H1 (cell line): ENCODE results near the gene FGF18. TPM values are rescaled to one million over a fixed set of nuclear protein-coding genes. Genes with fewer than 3 reads are reported as not detected.
A peak's percentile ranks its signal among the peaks of the same experiment; 100 is the strongest.

ENCODE experiments used
- CTCF ChIA-PET: fragments of 300-600 bp; sonication (Branson Sonifier 250); formaldehyde crosslinking; loops from one replicate; lab custom pipeline; 2021; ENCODE audit not compliant: partially characterized antibody; lab: Charles Lee
- POLR2A ChIA-PET: fragments of 300-600 bp; sonication (Branson Sonifier 250); formaldehyde crosslinking; loops from one replicate; lab custom pipeline; 2021; ENCODE audit warnings: inconsistent platforms; ENCODE audit not compliant: partially characterized antibody; lab: Charles Lee
- DNase-seq, 2 experiments: peaks; one replicate each; pipeline versions ENCODE4 v3.0.0 to v3.0.0-alpha.2; 2010 to 2022; ENCODE audit warnings: low spot score in 2 of 2, low read depth in 1 of 2, mixed read lengths in 1 of 2
- FAIRE-seq: peaks from 2 replicates; lab custom pipeline; 2011; peaks lifted over from hg19 to GRCh38; lab: Jason Lieb, UNC
- H2AFZ ChIP-seq: 2 replicates; pipeline ENCODE4 v1.8.1; 2012; ENCODE audit warnings: low read length, inconsistent platforms
- H2AK5ac ChIP-seq: 2 replicates; pipeline ENCODE4 v1.6.1; 2013; ENCODE audit warnings: low read depth, low read length
- H2BK120ac ChIP-seq: replicated peaks from 2 replicates; pipeline ENCODE3; 2013; ENCODE audit warnings: low read depth, low read length, inconsistent platforms
- H2BK12ac ChIP-seq: 2 replicates; pipeline ENCODE4 v1.6.1; 2013; ENCODE audit warnings: low read depth, low read length
- H2BK15ac ChIP-seq: 2 replicates; pipeline ENCODE4 v1.6.1; 2013; ENCODE audit warnings: low read length
- H2BK20ac ChIP-seq: 2 replicates; pipeline ENCODE4 v1.6.1; 2013; ENCODE audit warnings: low read length
- H2BK5ac ChIP-seq: 2 replicates; pipeline ENCODE4 v1.6.1; 2013; ENCODE audit warnings: low read depth, low read length
- H3K14ac ChIP-seq: 2 replicates; pipeline ENCODE4 v1.6.1; 2013; ENCODE audit warnings: inconsistent platforms; ENCODE audit not compliant: insufficient read length
- H3K18ac ChIP-seq: 2 replicates; pipeline ENCODE4 v1.6.1; 2013; ENCODE audit warnings: low read length; ENCODE audit errors: extremely low read depth
- H3K23ac ChIP-seq: 2 replicates; pipeline ENCODE4 v1.6.1; 2013; ENCODE audit warnings: inconsistent platforms; ENCODE audit not compliant: insufficient read length
- H3K23me2 ChIP-seq: 2 replicates; pipeline ENCODE4 v1.6.1; 2013; ENCODE audit warnings: low read depth, low read length
- H3K27ac ChIP-seq: 2 replicates; pipeline ENCODE4 v1.6.1; 2011; ENCODE audit warnings: low read depth, low read length, inconsistent platforms
- H3K27me3 ChIP-seq, 4 experiments: replicated peaks in 1 of 4; 1 replicate in 1 of 4; 2 replicates in 3 of 4; pipeline versions ENCODE4 v1.6.1 to v1.8.1; 2011 to 2013; ENCODE audit warnings: low read length in 3 of 4, mild to moderate bottlenecking in 3 of 4, inconsistent platforms in 2 of 4, mixed read lengths in 2 of 4, moderate library complexity in 1 of 4; ENCODE audit not compliant: control insufficient read depth in 3 of 4, insufficient read depth in 3 of 4; ENCODE audit errors: extremely low read depth in 1 of 4
- H3K36me3 ChIP-seq, 4 experiments: 2 replicates each; pipeline versions ENCODE4 v1.6.1 to v1.8.1; 2011 to 2013; ENCODE audit warnings: mild to moderate bottlenecking in 4 of 4, low read length in 3 of 4, moderate library complexity in 2 of 4, control low read depth in 1 of 4, inconsistent platforms in 1 of 4; ENCODE audit not compliant: insufficient read depth in 4 of 4, control insufficient read depth in 2 of 4
- H3K4ac ChIP-seq: replicated peaks from 2 replicates; pipeline ENCODE3; 2013; ENCODE audit warnings: low read length, low read depth, mixed read lengths, inconsistent platforms; ENCODE audit not compliant: insufficient read length
- H3K4me1 ChIP-seq, 4 experiments: replicated peaks in 1 of 4; 1 replicate in 1 of 4; 2 replicates in 3 of 4; pipeline versions ENCODE4 v1.6.1 to v1.8.1; 2011 to 2013; ENCODE audit warnings: low read length in 3 of 4, inconsistent platforms in 2 of 4, mixed read lengths in 1 of 4; ENCODE audit not compliant: insufficient read depth in 4 of 4, control insufficient read depth in 3 of 4
- H3K4me2 ChIP-seq, 2 experiments: 2 replicates each; pipeline versions ENCODE4 v1.6.1 to v1.8.1; 2011 to 2013; ENCODE audit warnings: low read depth in 2 of 2, low read length in 2 of 2, control low read depth in 1 of 2, inconsistent platforms in 1 of 2, mild to moderate bottlenecking in 1 of 2; ENCODE audit not compliant: insufficient read depth in 1 of 2
- H3K4me3 ChIP-seq, 4 experiments: fragments of 200-600, 300-600 bp in 1 of 4; sonication (generic), shearing (Covaris generic), sonication (Bioruptor Twin) in 1 of 4; 2 replicates each; pipeline versions ENCODE4 v1.5.1 to v1.8.1; 2011 to 2016; ENCODE audit warnings: low read length in 4 of 4, low read depth in 3 of 4, control low read depth in 2 of 4, inconsistent platforms in 2 of 4, mild to moderate bottlenecking in 2 of 4, mixed read lengths in 1 of 4, moderate library complexity in 1 of 4; ENCODE audit not compliant: insufficient read depth in 2 of 4; ENCODE audit errors: extremely low read depth in 1 of 4
- H3K56ac ChIP-seq: replicated peaks from 2 replicates; pipeline ENCODE3; 2013; ENCODE audit warnings: low read depth, mild to moderate bottlenecking, mixed read lengths, low read length, inconsistent platforms; ENCODE audit not compliant: insufficient read length
- H3K79me1 ChIP-seq: 2 replicates; pipeline ENCODE4 v1.6.1; 2013; ENCODE audit warnings: low read depth, low read length, control low read depth
- H3K79me2 ChIP-seq, 2 experiments: 2 replicates each; pipeline versions ENCODE4 v1.6.1 to v1.8.1; 2012 to 2013; ENCODE audit warnings: low read length in 2 of 2, mild to moderate bottlenecking in 2 of 2, inconsistent platforms in 1 of 2; ENCODE audit not compliant: insufficient read depth in 2 of 2, control insufficient read depth in 1 of 2
- H3K9ac ChIP-seq, 4 experiments: replicated peaks in 1 of 4; 1 replicate in 1 of 4; 2 replicates in 3 of 4; pipeline versions ENCODE4 v1.6.1 to v1.8.1; 2011 to 2013; ENCODE audit warnings: low read depth in 3 of 4, low read length in 3 of 4, control low read depth in 2 of 4, mild to moderate bottlenecking in 2 of 4, moderate library complexity in 2 of 4, inconsistent platforms in 1 of 4; ENCODE audit errors: extremely low read depth in 1 of 4
- H3K9me3 ChIP-seq, 2 experiments: 2 replicates each; pipeline versions ENCODE4 v1.6.1 to v1.8.1; 2012 to 2013; ENCODE audit warnings: mild to moderate bottlenecking in 2 of 2, moderate library complexity in 2 of 2, control low read depth in 1 of 2, inconsistent platforms in 1 of 2, low read depth in 1 of 2, low read length in 1 of 2, mixed read lengths in 1 of 2; ENCODE audit not compliant: insufficient read depth in 2 of 2
- H4K20me1 ChIP-seq, 2 experiments: replicated peaks in 1 of 2; 2 replicates each; pipeline versions ENCODE3 to v1.8.1; 2011 to 2013; ENCODE audit warnings: inconsistent platforms in 2 of 2, low read length in 2 of 2, mild to moderate bottlenecking in 1 of 2; ENCODE audit not compliant: insufficient read depth in 2 of 2, control insufficient read depth in 1 of 2
- H4K5ac ChIP-seq: 2 replicates; pipeline ENCODE4 v1.6.1; 2013; ENCODE audit warnings: low read length, low read depth, mixed read lengths, inconsistent platforms; ENCODE audit not compliant: insufficient read length
- H4K8ac ChIP-seq: 2 replicates; pipeline ENCODE4 v1.8.0; 2013; ENCODE audit warnings: mild to moderate bottlenecking, moderate library complexity, low read length, inconsistent platforms; ENCODE audit not compliant: insufficient read depth; ENCODE audit errors: extremely low read depth
- H4K91ac ChIP-seq: replicated peaks from 2 replicates; pipeline ENCODE3; 2013; ENCODE audit warnings: low read length, mixed read lengths, inconsistent platforms; ENCODE audit not compliant: insufficient read length
- POLR2A ChIP-seq, 2 experiments: IDR thresholded peaks; 1 replicate in 1 of 2; 2 replicates in 1 of 2; pipeline ENCODE4 v1.6.1; 2011; ENCODE audit warnings: low read depth in 2 of 2, low read length in 2 of 2, mild to moderate bottlenecking in 2 of 2; ENCODE audit errors: control extremely low read depth in 1 of 2
- SUZ12 ChIP-seq: fragments of 200-600 bp; sonication (generic); IDR thresholded peaks from 2 replicates; pipeline ENCODE4 v1.6.1; 2012; ENCODE audit warnings: mild to moderate bottlenecking, inconsistent platforms, low read length, moderate library complexity, mixed read lengths
- WGBS, 2 experiments: shearing (Covaris generic) in 1 of 2; methylation state at CpG; one replicate each; pipeline versions ENCODE4 v1.1.6 to v1.1.7; 2013 to 2015; ENCODE audit warnings: low lambda C conversion rate in 2 of 2, mixed read lengths in 2 of 2, inconsistent platforms in 1 of 2, low coverage in 1 of 2, missing lambda C conversion rate in 1 of 2; ENCODE audit not compliant: insufficient replicate concordance in 2 of 2, insufficient coverage in 1 of 2, insufficient read length in 1 of 2; ENCODE audit errors: extremely low coverage in 1 of 2, missing lambda C conversion rate in 1 of 2; 5-methylcytosine and 5-hydroxymethylcytosine counted together
- polyA plus RNA-seq, 7 experiments: library from polyadenylated mRNA; depleted of rRNA in 3 of 7; stranded (reverse) in 5 of 7; unstranded in 2 of 7; fragments of >200 nt in 5 of 7; fragments of 200-250 nt in 2 of 7; gene quantifications; 1 replicate in 5 of 7; 2 replicates in 1 of 7; 4 replicates in 1 of 7; pipeline versions ENCODE4 v1.2.1 to v1.2.3, GENCODE V29; 2011 to 2013; ENCODE audit warnings: missing spikeins in 2 of 7, mixed read lengths in 2 of 7
- total RNA-seq: library from RNA; stranded (reverse); fragmentation: NEBNext Ultra II Directional; extraction: Animal tissue kit (Norgen Biotek cat#: 25700); gene quantifications from 2 replicates; pipeline ENCODE4 v1.2.1, GENCODE V29; 2021

The FGF18 gene
- total and polyA plus RNA-seq, 2 of the 8 experiments (the other 6 are each of a cell fraction or from before 2014, with no cell fraction given) = 0.54 to 1.3 TPM

DNA sequence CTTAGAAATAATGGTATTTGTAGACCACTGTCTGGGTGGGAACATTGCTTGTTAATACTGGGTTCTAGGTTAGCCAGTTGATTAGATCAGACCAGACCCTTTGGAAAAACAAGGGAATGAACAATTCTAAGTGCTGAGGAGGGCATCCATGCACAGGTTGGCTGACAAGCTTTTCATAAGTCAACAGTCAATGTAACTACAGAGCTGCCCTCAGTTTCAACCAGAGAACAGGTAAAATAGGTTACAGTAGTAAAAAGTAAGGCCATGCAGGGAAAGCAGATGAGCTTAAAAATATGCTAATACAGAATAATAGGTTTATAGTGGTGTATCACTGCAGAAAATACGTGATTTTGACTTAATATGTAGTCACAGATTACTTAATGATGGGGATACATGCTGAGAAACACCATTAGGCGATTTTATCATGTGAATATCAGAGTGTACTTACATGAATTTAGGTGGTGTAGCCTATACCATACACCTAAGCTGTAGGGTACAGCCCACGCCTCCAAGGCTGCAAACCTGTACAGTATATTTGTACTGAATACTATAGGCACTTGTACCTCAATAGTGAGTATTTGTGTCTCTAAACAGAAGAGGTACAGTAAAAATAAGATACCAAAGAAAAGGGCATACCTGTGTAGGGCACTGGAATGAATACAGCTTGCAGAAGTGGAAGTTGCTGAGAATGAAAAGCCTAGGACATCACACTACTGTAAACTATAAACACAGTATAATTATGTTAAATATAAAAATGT lies 6.1 kb upstream of the FGF18 start:
- Histone ChIP-seq H3K14ac (no peak overlapping the region), H2AK5ac (no peak overlapping the region), H2BK12ac (no peak overlapping the region), H3K4me2 (no peak overlapping the region), H4K20me1 (peaks cover 22% of the 10 kb centered on the region in 2 experiments), H4K91ac (no peak overlapping the region), H3K23ac (no peak overlapping the region), H3K4me3 (no peak overlapping the region), H3K18ac (no peak overlapping the region), H3K9me3 (no peaks in the 10 kb centered on the region), H3K36me3 (peaks cover 19 to 51% (median 40%) of the 10 kb centered on the region in 4 experiments), H3K9ac (no peak overlapping the region), H2BK120ac (no peak overlapping the region), H3K27ac (no peak overlapping the region), H2BK5ac (no peak overlapping the region), H4K8ac (no peak overlapping the region), H3K27me3 (no peaks in the 10 kb centered on the region), H3K79me1 (no peaks in the 10 kb centered on the region), H2BK15ac (no peak overlapping the region), H3K23me2 (no peaks in the 10 kb centered on the region; the same call in 1 of the 2 replicates), H3K4me1 (peaks cover 0 to 2% (median 0%) of the 10 kb centered on the region in 4 experiments; a peak in 2 of 7 replicates), H3K4ac (no peak overlapping the region), H2BK20ac (no peak overlapping the region), H4K5ac (no peak overlapping the region), H3K79me2 (peaks cover 0 to 30% of the 10 kb centered on the region in 2 experiments; a peak in 2 of 4 replicates), H2AFZ (no peak overlapping the region), H3K56ac (no peak overlapping the region)
- CTCF ChIA-PET = interaction anchor here (0.6 to 1.2 kb wide), 4 partner anchors 8 to 397 kb away, joined by 3 to 4 read pairs (median 3); no protein-coding TSS in a partner anchor
- TF ChIP-seq SUZ12 (no peak), POLR2A (IDR thresholded peaks at IDR 0.05; ENCODE audit: control extremely low read depth in 1 of 2, low read depth in 2 of 2, low read length in 2 of 2) (peak in 1 of 2 experiments; percentile 78; a peak in 2 of 3 replicates)
- FAIRE-seq (no peak), DNase-seq (no peak)
- POLR2A ChIA-PET = interaction anchor here (0.8 to 12.5 kb wide), 13 partner anchors 8 to 98 kb away, joined by 3 to 626 read pairs (median 4); partner anchors contain the start of gene NPM1
- WGBS, 2 experiments = 88% methylated on average over 3 of the region's 3 CpGs; no CpG with 5 or more reads in 1 of the 2 experiments
